Loucy (cell line): ENCODE results near the gene BFSP1.
A peak's percentile ranks its signal among the peaks of the same experiment; 100 is the strongest.

ENCODE experiments used
- H2AFZ ChIP-seq: fragments of 200-600 bp; sonication (generic); 2 replicates; pipeline ENCODE4 v1.6.0; 2016; ENCODE audit warnings: antibody characterized with exemption, mild to moderate bottlenecking, low read length, moderate library complexity
- H3F3A ChIP-seq: fragments of 200-600 bp; 2 replicates; pipeline ENCODE4 v1.6.0; 2016; ENCODE audit warnings: antibody characterized with exemption, low read depth, mild to moderate bottlenecking
- H3K27me3 ChIP-seq: fragments of 200-600 bp; sonication (generic); 2 replicates; pipeline ENCODE4 v1.6.1; 2014; ENCODE audit warnings: low read length, mild to moderate bottlenecking; ENCODE audit not compliant: insufficient read depth, poor library complexity, severe bottlenecking
- H3K36me3 ChIP-seq: fragments of 200-600 bp; sonication (generic); 2 replicates; pipeline ENCODE4 v1.6.1; 2016; ENCODE audit warnings: low read length; ENCODE audit not compliant: insufficient read depth
- H3K4me1 ChIP-seq: fragments of 200-600 bp; sonication (generic); 2 replicates; pipeline ENCODE4 v1.5.1; 2014; ENCODE audit warnings: low read length, mild to moderate bottlenecking; ENCODE audit not compliant: insufficient read depth, poor library complexity, severe bottlenecking
- H3K4me2 ChIP-seq: fragments of 200-600 bp; sonication (generic); 2 replicates; pipeline ENCODE4 v1.6.0; 2014; ENCODE audit warnings: antibody characterized with exemption, low read length, low read depth, mild to moderate bottlenecking; ENCODE audit not compliant: poor library complexity, severe bottlenecking
- H3K4me3 ChIP-seq: fragments of 200-600 bp; sonication (generic); 2 replicates; pipeline ENCODE4 v1.5.1; 2014; ENCODE audit warnings: low read length, mild to moderate bottlenecking, mixed read lengths; ENCODE audit not compliant: poor library complexity, severe bottlenecking
- H3K79me2 ChIP-seq: fragments of 200-600 bp; sonication (generic); 2 replicates; pipeline ENCODE4 v1.6.1; 2014; ENCODE audit warnings: low read length; ENCODE audit not compliant: insufficient read depth
- H3K9ac ChIP-seq: fragments of 200-600 bp; sonication (generic); 2 replicates; pipeline ENCODE4 v1.6.0; 2014; ENCODE audit warnings: mild to moderate bottlenecking, low read depth, low read length, moderate library complexity; ENCODE audit not compliant: poor library complexity, severe bottlenecking
- H3K9me2 ChIP-seq: fragments of 200-600 bp; sonication (generic); replicated peaks from 2 replicates; pipeline ENCODE4 v1.6.1; 2016; ENCODE audit warnings: low read depth, low read length, mixed read lengths
- H3K9me3 ChIP-seq: fragments of 200-600 bp; sonication (generic); 2 replicates; pipeline ENCODE4 v1.6.1; 2014; ENCODE audit warnings: mild to moderate bottlenecking, antibody characterized with exemption, low read length, low read depth; ENCODE audit not compliant: insufficient read depth
- H4K20me1 ChIP-seq: fragments of 200-600 bp; sonication (generic); 2 replicates; pipeline ENCODE4 v1.6.0; 2014; ENCODE audit warnings: antibody characterized with exemption, low read length, mild to moderate bottlenecking; ENCODE audit not compliant: insufficient read depth, poor library complexity, severe bottlenecking
- EZH2phosphoT487 ChIP-seq: fragments of 200-600 bp; IDR thresholded peaks from 2 replicates; pipeline ENCODE4 v1.6.1; 2018; ENCODE audit warnings: antibody characterized with exemption, mild to moderate bottlenecking, moderate library complexity, borderline replicate concordance
- TF ChIP-seq, protein P1 (sequence below): fragments of 200-600 bp; sonication (generic); conservative IDR thresholded peaks from 2 replicates; pipeline ENCODE4 v1.5.1; 2014; ENCODE audit warnings: mild to moderate bottlenecking, antibody characterized with exemption, low read length

The BFSP1 gene

DNA sequence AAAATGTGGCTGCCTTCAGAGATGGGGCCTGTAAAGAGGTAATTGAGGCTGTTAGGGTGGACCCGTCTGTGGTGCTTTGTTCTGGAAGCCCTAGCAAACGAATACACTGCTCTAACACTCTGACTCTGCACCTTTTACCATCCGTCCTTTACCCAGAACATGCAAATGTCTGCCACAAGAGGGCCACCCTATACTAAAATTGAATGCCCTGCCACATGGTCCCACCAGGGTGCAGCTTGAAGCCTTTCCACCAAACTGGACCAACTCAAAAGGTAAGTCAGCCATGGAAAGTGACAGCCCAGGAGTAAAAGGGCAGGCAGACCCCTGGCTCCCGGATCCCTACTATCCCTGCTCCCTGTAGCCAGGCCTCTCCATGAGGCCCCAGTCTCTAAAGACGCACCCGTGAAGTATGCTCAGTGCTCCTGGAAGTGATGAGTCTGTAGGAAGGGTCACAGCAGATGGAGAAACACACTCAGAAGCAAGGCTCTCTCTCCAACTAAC, 5.8 kb upstream of the BFSP1 start:
- H3F3A ChIP-seq, result no peaks in the 10 kb centered on the region
- H3K4me1 ChIP-seq, result peaks cover 11% of the 10 kb centered on the region
- peak overlapping the region; percentile 76 for H2AFZ ChIP-seq
- no peaks in the 10 kb centered on the region for H3K36me3 ChIP-seq
- no peaks in the 10 kb centered on the region for H3K79me2 ChIP-seq
- no peaks in the 10 kb centered on the region for H4K20me1 ChIP-seq
- H3K9me3 ChIP-seq, result no peaks in the 10 kb centered on the region
- no peak overlapping the region for H3K4me2 ChIP-seq
- H3K9me2 ChIP-seq, result no peaks in the 10 kb centered on the region
- H3K9ac ChIP-seq, result no peak overlapping the region
- H3K27me3 ChIP-seq, result no peaks in the 10 kb centered on the region
- TF ChIP-seq, protein P1, sequence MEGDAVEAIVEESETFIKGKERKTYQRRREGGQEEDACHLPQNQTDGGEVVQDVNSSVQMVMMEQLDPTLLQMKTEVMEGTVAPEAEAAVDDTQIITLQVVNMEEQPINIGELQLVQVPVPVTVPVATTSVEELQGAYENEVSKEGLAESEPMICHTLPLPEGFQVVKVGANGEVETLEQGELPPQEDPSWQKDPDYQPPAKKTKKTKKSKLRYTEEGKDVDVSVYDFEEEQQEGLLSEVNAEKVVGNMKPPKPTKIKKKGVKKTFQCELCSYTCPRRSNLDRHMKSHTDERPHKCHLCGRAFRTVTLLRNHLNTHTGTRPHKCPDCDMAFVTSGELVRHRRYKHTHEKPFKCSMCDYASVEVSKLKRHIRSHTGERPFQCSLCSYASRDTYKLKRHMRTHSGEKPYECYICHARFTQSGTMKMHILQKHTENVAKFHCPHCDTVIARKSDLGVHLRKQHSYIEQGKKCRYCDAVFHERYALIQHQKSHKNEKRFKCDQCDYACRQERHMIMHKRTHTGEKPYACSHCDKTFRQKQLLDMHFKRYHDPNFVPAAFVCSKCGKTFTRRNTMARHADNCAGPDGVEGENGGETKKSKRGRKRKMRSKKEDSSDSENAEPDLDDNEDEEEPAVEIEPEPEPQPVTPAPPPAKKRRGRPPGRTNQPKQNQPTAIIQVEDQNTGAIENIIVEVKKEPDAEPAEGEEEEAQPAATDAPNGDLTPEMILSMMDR, result peak; percentile 96
- TF ChIP-seq EZH2phosphoT487, result no peak
- no peak overlapping the region for H3K4me3 ChIP-seq

DNA sequence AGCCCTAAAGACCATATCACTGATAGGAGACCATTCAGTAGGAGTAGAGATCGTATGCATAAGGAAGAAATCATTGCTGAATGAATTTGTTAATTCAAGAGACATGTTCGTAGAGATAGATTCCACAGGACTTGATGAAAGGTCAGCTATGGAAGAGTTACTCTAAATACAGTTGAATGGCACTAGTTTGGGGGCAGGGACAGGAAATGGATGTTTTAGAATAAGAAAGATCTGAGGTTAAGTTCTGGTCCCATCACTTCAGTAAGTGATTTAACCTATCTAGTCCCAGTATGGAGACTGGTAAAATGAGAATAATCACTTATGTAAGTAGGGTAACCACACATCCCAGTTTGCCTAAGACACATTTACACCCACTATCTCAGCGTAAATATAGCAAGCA, 2.9 kb upstream of the BFSP1 start:
- no peaks in the 10 kb centered on the region for H3K36me3 ChIP-seq
- no peaks in the 10 kb centered on the region for H3F3A ChIP-seq
- H3K27me3 ChIP-seq, result no peaks in the 10 kb centered on the region
- peaks cover 18% of the 10 kb centered on the region for H3K4me1 ChIP-seq
- peak overlapping the region; percentile 33 for H3K4me2 ChIP-seq
- no peaks in the 10 kb centered on the region for H3K9me3 ChIP-seq
- peak overlapping the region; percentile 10 for H3K9ac ChIP-seq
- H4K20me1 ChIP-seq, result no peaks in the 10 kb centered on the region
- TF ChIP-seq EZH2phosphoT487, result no peak
- TF ChIP-seq, protein P1, result no peak
- peak overlapping the region; percentile 81; the same call in 1 of the 2 replicates for H2AFZ ChIP-seq
- H3K4me3 ChIP-seq, result no peak overlapping the region
- no peaks in the 10 kb centered on the region for H3K79me2 ChIP-seq
- no peaks in the 10 kb centered on the region for H3K9me2 ChIP-seq

DNA sequence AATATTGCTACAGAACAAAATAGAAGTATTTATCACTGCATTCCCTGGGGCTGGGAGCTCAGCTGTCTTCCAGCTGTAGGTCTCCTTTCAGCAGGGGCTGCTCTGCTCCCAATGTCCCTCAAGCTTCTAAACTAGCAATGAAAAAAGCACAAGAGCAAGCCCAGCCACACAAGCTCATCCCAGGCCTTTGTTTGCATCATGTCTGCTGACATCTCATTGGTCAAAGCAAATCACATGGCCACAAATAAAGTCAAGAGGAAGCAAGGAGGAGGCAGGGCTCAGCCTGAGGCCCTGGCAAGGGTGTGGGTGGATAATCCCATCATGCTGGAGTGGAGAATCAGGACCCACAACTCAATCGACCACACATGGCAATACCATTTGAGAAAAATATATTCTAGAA, 2.2 kb upstream of the BFSP1 start:
- Histone ChIP-seq H3K4me3 (no peak overlapping the region), H3K9me2 (no peaks in the 10 kb centered on the region), H3K4me1 (peaks cover 18% of the 10 kb centered on the region), H3K9me3 (no peaks in the 10 kb centered on the region), H2AFZ (peak overlapping the region; percentile 81), H3F3A (no peaks in the 10 kb centered on the region), H3K79me2 (no peaks in the 10 kb centered on the region), H3K27me3 (no peaks in the 10 kb centered on the region), H3K9ac (peak overlapping the region; percentile 10), H3K4me2 (peak overlapping the region; percentile 33), H4K20me1 (no peaks in the 10 kb centered on the region), H3K36me3 (no peaks in the 10 kb centered on the region)
- no peak for TF ChIP-seq EZH2phosphoT487
- TF ChIP-seq, protein P1, result no peak
